DMS53 treated with DMSO at 0.1 percent for 48 hours (cell line): ENCODE data around the gene ASB8.
"Not testable (repeated sequence)": the region's sequence is repeated elsewhere in the genome, so short reads cannot be mapped to it uniquely, and the experiment has no call there.

Experiments
- DNase-seq: peaks from one replicate; lab custom pipeline; 2025; ENCODE audit not compliant: unreplicated experiment; lab: John Stamatoyannopoulos, UW

ASB8 gene

GRCh38 chr12:48142818-48143674 is 14.3 kb downstream of the ASB8 start:
- no peak for DNase-seq

- no peak for DNase-seq
Observed at GRCh38 chr12:48135027-48135426, 22.3 kb downstream of the ASB8 start.

GRCh38 chr12:48132826-48133225 is 24.5 kb downstream of the ASB8 start:
- DNase-seq = no peak

GRCh38 chr12:48131517-48131916 is 25.8 kb downstream of the ASB8 start:
- DNase-seq = no peak

GRCh38 chr12:48129376-48129775 is 27.9 kb downstream of the ASB8 start:
- DNase-seq = no peak

- DNase-seq = no peak
Observed at GRCh38 chr12:48128800-48129199, 28.5 kb downstream of the ASB8 start.

- no peak for DNase-seq
Observed at GRCh38 chr12:48126953-48127630, 30.2 kb downstream of the ASB8 start.

GRCh38 chr12:48125985-48126384 is 31.3 kb downstream of the ASB8 start:
- DNase-seq = no peak

- not testable (repeated sequence) for DNase-seq
Observed at GRCh38 chr12:48125542-48125941, 31.8 kb downstream of the ASB8 start.

- no peak for DNase-seq
Observed at GRCh38 chr12:48123169-48123568, 34.1 kb downstream of the ASB8 start.

- DNase-seq = no peak
Observed at GRCh38 chr12:48122065-48122834, 35.1 kb downstream of the ASB8 start.

- no peak for DNase-seq
Observed at GRCh38 chr12:48121522-48121921, 35.8 kb downstream of the ASB8 start.

GRCh38 chr12:48119834-48120195 is 37.5 kb downstream of the ASB8 start:
- no peak for DNase-seq

- DNase-seq = peak; percentile 93
Observed at GRCh38 chr12:48119078-48119833, 38.1 kb downstream of the ASB8 start, which contains the start of gene PFKM. Gene PFKM (plus strand): TSS chr12:48119364. CDS start chr12:48122775, 3,411 bp downstream.

GRCh38 chr12:48118284-48118871 is 38.9 kb downstream of the ASB8 start:
- DNase-seq = peak; percentile 21

- no peak for DNase-seq
Observed at GRCh38 chr12:48115957-48116356, 41.4 kb downstream of the ASB8 start.

GRCh38 chr12:48111312-48111693 is 46.0 kb downstream of the ASB8 start:
- not testable (repeated sequence) for DNase-seq

- no peak for DNase-seq
Observed at GRCh38 chr12:48110691-48111311, 46.5 kb downstream of the ASB8 start.

GRCh38 chr12:48109424-48109823 is 47.9 kb downstream of the ASB8 start:
- DNase-seq = no peak
